ENCODE results near the gene SPTBN5.

SPTBN5 gene

GRCh38 chr15:41903782-41904181, 9.9 kb upstream of the SPTBN5 start:
- DNase-seq, result no peak

DNA sequence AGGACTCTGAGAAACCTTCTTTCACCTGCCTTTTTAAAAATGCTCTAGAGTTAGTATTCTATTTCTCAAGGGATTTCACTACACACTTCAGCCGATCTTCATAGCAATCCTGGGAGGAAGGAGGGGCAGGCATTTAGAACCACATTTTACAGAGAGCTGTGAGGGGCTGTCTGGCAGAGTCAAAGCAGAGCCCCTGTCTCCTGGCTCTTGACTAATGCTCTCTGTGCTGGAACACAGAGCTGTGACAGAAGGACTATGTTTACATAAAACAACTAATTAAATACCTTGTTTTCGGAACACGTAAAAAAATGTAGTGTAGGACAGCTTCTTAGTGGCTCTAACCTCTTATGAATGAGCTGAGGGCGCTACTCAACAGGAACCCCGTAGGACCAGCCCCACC, 7.6 kb upstream of the SPTBN5 start:
- no peak for DNase-seq

- no peak for DNase-seq
These were observed 6.9 kb upstream of the SPTBN5 start for GRCh38 chr15:41900526-41901380.

DNA sequence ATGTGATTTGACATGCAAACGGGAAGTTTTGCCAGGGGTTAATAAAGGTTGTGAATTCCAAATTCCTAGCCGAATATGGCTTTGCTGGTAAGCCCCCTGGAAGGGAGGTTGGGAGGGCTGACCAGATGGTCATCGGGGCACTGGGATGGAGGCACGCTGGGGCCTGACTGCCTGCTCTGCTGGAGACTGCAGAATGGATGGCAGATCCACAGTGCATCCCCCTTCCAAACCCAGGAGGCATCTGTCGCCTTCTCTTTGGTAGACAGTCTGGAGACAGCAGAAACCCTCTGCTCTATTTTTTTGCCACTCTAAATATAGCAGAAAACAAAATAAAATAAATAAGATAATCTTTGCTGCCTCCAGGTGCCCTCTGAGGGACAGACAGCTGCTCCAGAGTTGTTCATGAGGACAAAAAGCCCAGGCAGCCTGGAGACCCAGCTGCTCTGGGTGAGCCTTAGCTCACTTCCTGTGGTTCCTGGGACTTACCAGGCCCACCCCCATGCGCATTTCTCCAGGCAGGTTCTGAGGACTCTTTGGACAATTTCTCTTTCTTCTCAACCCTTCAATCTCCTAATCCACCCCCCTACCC, 6.1 kb upstream of the SPTBN5 start:
- DNase-seq, result no peak

- DNase-seq, result no peak
These were observed 3.5 kb upstream of the SPTBN5 start for GRCh38 chr15:41897363-41897799.

DNA sequence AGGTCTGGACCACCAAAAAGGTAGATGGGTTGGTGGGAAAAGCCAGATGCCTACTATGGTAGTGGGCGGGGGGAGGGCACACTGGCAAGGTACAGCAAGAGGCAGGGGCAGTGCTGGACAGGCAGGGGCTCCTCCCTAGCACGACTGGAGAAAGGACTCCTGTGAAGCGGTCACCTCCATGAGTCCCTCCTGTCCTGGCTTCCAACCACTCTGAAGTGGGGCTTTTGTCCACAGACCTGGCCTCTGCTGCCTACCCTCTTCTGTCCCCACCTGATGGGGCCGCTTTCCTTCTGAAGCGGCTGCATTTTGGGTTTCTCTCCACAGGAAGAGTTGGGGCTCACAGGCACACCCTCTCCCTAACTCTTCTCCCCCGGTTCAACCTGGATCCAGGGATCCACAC, 2.7 kb upstream of the SPTBN5 start:
- no peak for DNase-seq

DNA sequence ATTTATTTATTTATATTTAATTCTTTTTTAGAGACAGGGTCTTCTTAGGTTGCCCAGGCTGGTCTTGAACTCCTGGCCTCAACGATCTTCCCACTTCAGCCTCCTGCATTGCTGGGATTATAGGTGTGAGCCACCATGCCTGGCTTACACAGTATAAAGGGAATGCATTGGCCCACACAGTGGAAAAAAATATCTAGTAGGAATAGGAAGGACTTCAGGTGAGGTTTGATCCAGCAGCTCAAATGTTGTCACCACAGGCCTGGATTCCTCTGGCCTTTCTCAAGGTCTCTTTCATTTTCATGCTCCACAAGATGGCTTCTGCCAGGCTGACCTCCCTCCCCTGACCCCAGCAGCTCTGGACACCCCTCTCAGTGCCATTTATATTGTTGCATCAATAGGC, 2.1 kb upstream of the SPTBN5 start:
- DNase-seq, result no peak

GRCh38 chr15:41895491-41895890, 1.6 kb upstream of the SPTBN5 start:
- DNase-seq, result no peak

GRCh38 chr15:41894791-41895463, 1.1 kb upstream of the SPTBN5 start:
- DNase-seq, result peak; percentile 51

GRCh38 chr15:41894251-41894790, 468 bp upstream of the SPTBN5 start:
- no peak for DNase-seq

DNA sequence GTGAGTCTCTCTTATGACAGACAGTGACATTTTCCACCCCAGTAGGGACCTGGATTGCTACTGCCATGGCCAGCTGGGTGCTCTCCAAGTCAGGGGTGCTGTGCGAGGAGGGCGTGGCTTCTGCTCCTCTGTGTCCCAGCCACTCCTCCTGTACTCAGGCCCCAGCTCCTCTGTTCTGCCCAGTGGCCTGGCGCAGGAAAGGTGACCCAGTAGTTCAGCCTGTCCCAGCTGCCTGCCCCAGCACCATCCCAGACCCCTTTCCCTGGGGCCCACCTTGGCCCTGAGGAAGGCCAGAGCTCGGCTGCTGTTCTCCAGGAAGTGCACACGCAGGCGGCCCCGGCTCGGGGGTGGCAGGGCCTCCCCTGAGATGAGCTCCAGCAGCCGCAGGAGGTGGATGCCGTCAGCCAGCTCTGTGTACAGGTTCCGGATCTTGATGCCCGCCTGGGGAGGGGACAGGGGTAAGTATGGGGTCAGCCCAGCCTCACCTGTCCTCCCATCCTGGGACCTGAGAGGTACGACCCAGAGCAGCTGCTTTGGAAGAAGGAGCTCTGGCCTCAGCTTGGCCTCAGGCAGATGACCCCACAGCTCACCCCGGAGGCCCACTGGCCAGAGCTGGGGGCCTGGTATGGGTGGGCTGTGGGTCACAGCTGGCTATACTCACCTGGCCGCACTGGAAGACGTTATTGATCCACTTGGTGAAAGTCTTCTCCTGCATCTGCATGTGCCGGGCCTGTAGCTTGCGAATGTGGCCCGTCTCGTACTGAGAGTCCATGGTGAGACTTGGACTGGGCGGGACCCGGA, 1.0 kb downstream of the SPTBN5 start:
- no peak for DNase-seq

DNA sequence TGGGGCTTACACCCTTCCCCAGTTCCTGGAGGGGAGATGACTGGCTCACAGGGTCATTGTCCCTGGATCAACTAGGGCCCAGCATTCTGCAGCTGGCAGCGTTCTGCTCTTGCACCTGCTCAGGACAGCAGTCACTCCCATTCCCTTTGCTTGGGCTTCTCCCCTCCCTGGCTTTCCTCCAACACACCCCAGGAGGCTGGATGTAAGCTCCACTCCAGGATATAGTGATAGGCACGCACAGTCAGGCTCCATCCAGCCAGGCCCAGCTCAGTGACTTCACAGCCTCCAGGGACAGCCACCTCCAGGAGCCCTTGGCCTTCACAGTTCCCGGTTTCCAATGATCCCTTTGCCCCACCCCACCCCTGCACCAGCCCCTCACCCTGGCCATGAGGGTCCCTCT, 1.9 kb downstream of the SPTBN5 start:
- DNase-seq, result no peak

GRCh38 chr15:41891226-41891625, 2.6 kb downstream of the SPTBN5 start:
- no peak for DNase-seq

- DNase-seq, result no peak
These were observed 3.7 kb downstream of the SPTBN5 start for GRCh38 chr15:41890050-41890690.

DNA sequence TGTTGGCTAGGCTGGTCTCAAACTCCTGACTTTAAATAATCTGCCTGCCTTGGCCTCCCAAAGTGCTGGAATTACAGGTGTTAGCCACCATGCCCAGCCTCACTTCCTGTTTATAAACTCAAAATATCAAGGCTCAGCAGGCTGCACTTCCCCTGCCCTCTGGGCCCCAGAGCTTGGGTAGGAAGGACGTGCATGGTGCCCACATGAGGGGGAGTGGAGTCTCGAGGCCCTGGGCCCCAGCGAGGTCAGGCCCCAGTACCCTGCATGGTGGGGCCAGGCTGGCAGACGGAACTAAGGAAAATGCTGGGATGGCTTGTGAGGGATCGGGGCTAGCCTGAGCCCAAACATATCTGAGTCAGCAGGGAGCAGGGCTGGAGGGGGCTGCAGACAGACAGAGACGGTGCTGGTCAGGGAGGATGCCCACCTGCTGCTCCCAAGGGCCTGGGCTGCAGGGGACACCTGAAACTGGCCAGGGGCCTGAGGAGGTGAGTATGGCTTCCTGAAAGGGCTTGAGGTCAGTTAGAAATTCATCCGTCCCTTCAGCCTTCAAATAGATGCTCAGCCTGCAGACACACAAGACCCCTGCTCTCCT, 5.1 kb downstream of the SPTBN5 start:
- DNase-seq, result no peak

- DNase-seq, result no peak
These were observed 6.0 kb downstream of the SPTBN5 start for GRCh38 chr15:41887893-41888292.

DNA sequence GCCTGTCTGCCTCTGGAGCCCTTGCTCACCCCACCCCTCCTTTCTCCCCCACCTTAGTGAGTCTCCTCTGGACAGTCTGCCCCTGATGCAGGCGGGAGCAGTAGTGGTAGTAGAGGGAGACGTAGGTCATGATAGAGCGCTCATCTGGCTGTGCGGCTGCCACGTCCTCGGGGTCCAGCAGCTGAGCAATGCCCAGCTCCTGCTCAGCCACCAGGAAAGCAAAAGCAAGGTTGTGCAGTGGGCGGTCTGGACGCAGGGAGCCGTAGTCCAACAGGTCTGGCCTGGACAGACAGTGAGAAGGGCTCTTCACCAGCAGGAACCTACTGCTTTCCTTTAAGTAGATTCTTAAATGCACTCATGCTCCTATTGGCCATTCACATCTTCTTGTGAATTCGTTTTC, 6.7 kb downstream of the SPTBN5 start:
- no peak for DNase-seq

DNA sequence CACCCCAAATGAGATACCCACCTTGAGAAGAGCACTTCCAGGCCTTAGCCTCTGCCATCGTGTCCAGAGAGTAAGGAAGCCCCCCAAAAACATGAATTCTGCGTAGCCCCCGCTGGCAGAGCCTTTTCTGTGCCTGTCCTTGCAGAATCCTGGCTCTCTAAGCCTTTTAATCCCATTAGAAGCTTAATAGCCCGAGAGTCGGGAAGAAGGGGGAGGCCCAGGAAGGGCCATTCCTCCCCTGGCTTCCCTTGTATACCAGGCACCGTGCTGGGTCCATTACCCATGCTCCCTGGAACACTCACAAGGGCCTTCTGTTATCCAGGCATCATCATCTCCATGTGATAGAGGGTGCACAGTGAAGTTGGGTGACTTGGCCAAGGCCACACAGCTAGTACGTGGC, 7.1 kb downstream of the SPTBN5 start:
- DNase-seq, result no peak

DNA sequence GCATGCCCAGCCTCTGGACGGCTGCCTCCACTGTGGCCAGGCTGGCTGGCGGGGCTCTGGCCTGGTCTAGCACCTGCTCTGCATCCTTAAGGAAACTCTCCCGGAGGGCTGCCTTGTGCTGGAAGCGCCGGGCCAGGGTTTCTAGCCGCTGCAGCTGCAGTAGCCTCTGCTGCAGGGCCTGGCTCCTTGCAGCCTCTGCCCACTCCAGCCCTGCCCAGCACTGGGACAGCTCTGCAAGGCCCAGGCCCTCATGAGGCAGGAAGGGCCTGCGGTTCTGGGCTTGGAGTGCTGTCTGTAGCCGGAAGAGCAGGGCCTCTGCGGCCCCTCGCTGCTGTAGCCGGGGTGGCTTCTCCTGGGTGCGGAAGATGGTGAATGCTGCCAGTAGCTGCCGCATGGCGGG, 8.0 kb downstream of the SPTBN5 start:
- DNase-seq, result no peak

DNA sequence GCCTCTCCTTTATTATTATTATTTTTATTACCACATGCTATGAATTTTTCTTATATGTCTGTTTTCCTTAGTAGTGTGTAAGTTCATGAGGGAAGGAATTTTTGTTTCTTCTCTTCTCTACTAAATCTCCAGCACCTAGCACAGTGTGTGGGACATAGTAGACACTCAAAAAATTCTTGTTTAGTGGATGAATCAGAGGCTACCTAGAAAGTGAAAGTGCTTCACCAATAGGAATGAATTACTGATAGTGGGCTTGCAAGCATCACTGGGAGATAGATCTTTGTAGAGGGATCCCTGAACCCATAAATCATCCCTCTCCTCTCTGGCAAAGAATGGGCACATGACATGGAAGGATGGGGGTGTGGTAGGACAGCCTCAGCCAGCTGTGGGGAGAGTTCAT, 8.5 kb downstream of the SPTBN5 start:
- no peak for DNase-seq

DNA sequence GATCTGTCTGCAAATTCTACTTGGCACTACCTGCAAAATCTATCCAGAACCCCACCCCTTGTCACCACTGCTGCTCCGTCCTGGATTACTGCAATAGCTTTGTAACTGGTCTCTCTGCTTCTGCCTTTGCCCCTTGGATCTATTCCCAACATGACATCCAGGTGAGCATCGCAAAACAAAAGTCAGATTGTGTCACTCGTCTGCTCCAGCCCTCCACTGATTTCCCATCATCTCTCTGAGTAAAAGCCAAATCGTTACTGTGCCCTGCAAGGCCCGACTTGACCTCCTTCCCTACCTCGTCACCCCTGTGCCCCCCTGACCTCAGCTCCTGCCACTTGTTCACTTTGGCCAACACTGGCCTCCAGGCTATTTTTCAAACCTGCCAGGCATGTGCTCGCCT, 9.4 kb downstream of the SPTBN5 start:
- DNase-seq, result no peak

DNA sequence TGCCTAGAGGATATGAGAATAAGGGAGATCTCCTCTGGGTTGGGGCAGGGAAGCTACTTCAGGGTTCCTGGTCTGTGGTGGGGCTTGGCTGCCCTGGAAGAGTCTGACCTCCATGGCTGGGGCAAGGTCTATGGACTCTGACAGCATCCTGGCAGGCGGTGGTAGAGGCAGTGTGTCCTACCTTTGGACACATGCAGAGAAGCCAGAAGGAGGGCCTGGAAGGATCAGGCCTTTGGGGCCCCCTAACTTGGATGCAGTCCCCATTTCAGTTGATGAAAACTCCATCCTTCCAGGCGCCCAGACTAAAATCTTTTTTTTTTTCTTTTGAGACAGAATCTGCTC, 10.4 kb downstream of the SPTBN5 start:
- no peak for DNase-seq
